H1 (cell line): ENCODE measurements around the gene NXPH4. TPM values are rescaled to one million over a fixed set of nuclear protein-coding genes. Genes with fewer than 3 reads are reported as not detected.

Source experiments
- CHD7 ChIP-seq: fragments of 300-600 bp; sonication (generic); IDR thresholded peaks from 2 replicates; pipeline ENCODE4 v1.7.1; 2012; ENCODE audit warnings: low read length, moderate library complexity, mild to moderate bottlenecking, inconsistent platforms; ENCODE audit not compliant: insufficient replicate concordance
- CTCF ChIP-seq, 3 experiments: IDR thresholded peaks; 1 replicate in 2 of 3; 2 replicates in 1 of 3; pipeline versions ENCODE4 v1.5.1 to v1.6.1; 2011; ENCODE audit warnings: low read length in 3 of 3, mild to moderate bottlenecking in 3 of 3, inconsistent platforms in 2 of 3, low read depth in 1 of 3, moderate library complexity in 1 of 3; ENCODE audit not compliant: insufficient read depth in 1 of 3; ENCODE audit errors: control extremely low read depth in 1 of 3
- E2F6 ChIP-seq: IDR thresholded peaks from 2 replicates; pipeline ENCODE4 v1.6.1; 2012; ENCODE audit warnings: inconsistent platforms
- SIX5 ChIP-seq: IDR thresholded peaks from 2 replicates; pipeline ENCODE4 v1.6.1; 2011; ENCODE audit warnings: mild to moderate bottlenecking, low read depth, low read length
- ZNF274 ChIP-seq: IDR thresholded peaks from 2 replicates; pipeline ENCODE4 v1.7.0; 2012; ENCODE audit warnings: low read length, borderline replicate concordance; ENCODE audit errors: extremely low read depth
- polyA plus RNA-seq, 7 experiments: library from polyadenylated mRNA; depleted of rRNA in 3 of 7; stranded (reverse) in 5 of 7; unstranded in 2 of 7; fragments of >200 nt in 5 of 7; fragments of 200-250 nt in 2 of 7; gene quantifications; 1 replicate in 5 of 7; 2 replicates in 1 of 7; 4 replicates in 1 of 7; pipeline versions ENCODE4 v1.2.1 to v1.2.3, GENCODE V29; 2011 to 2013; ENCODE audit warnings: missing spikeins in 2 of 7, mixed read lengths in 2 of 7
- total RNA-seq: library from RNA; stranded (reverse); fragmentation: NEBNext Ultra II Directional; extraction: Animal tissue kit (Norgen Biotek cat#: 25700); gene quantifications from 2 replicates; pipeline ENCODE4 v1.2.1, GENCODE V29; 2021

Gene NXPH4
- total and polyA plus RNA-seq, 2 of the 8 experiments (the other 6 are each of a cell fraction or from before 2014, with no cell fraction given) = 0.92 to 1.7 TPM

- no peak for TF ChIP-seq CHD7
- TF ChIP-seq ZNF274 = no peak
- TF ChIP-seq SIX5 = no peak
- TF ChIP-seq E2F6 = peak; percentile 86
- peak in 1 of 3 experiments; percentile 21; a peak in 1 of 4 replicates for TF ChIP-seq CTCF (IDR thresholded peaks at IDR 0.05; ENCODE audit: control extremely low read depth in 1 of 3, insufficient read depth in 1 of 3, low read depth in 1 of 3, low read length in 3 of 3)
Observed at GRCh38 chr12:57216014-57216911, at the start of gene NXPH4 (continued).
